H1 (cell line): ENCODE data around the gene TP73. TPM values are rescaled to one million over a fixed set of nuclear protein-coding genes. Genes with fewer than 3 reads are reported as not detected.

Source experiments
- CTCF ChIA-PET: fragments of 300-600 bp; sonication (Branson Sonifier 250); formaldehyde crosslinking; loops from one replicate; lab custom pipeline; 2021; ENCODE audit not compliant: partially characterized antibody; lab: Charles Lee
- POLR2A ChIA-PET: fragments of 300-600 bp; sonication (Branson Sonifier 250); formaldehyde crosslinking; loops from one replicate; lab custom pipeline; 2021; ENCODE audit warnings: inconsistent platforms; ENCODE audit not compliant: partially characterized antibody; lab: Charles Lee
- DNase-seq, 2 experiments: peaks; one replicate each; pipeline versions ENCODE4 v3.0.0 to v3.0.0-alpha.2; 2010 to 2022; ENCODE audit warnings: low spot score in 2 of 2, low read depth in 1 of 2, mixed read lengths in 1 of 2
- FAIRE-seq: peaks from 2 replicates; lab custom pipeline; 2011; peaks lifted over from hg19 to GRCh38; lab: Jason Lieb, UNC
- H2AFZ ChIP-seq: 2 replicates; pipeline ENCODE4 v1.8.1; 2012; ENCODE audit warnings: low read length, inconsistent platforms
- H2AK5ac ChIP-seq: 2 replicates; pipeline ENCODE4 v1.6.1; 2013; ENCODE audit warnings: low read depth, low read length
- H2BK120ac ChIP-seq: replicated peaks from 2 replicates; pipeline ENCODE3; 2013; ENCODE audit warnings: low read depth, low read length, inconsistent platforms
- H2BK12ac ChIP-seq: 2 replicates; pipeline ENCODE4 v1.6.1; 2013; ENCODE audit warnings: low read depth, low read length
- H2BK15ac ChIP-seq: 2 replicates; pipeline ENCODE4 v1.6.1; 2013; ENCODE audit warnings: low read length
- H2BK20ac ChIP-seq: 2 replicates; pipeline ENCODE4 v1.6.1; 2013; ENCODE audit warnings: low read length
- H2BK5ac ChIP-seq: 2 replicates; pipeline ENCODE4 v1.6.1; 2013; ENCODE audit warnings: low read depth, low read length
- H3K14ac ChIP-seq: 2 replicates; pipeline ENCODE4 v1.6.1; 2013; ENCODE audit warnings: inconsistent platforms; ENCODE audit not compliant: insufficient read length
- H3K18ac ChIP-seq: 2 replicates; pipeline ENCODE4 v1.6.1; 2013; ENCODE audit warnings: low read length; ENCODE audit errors: extremely low read depth
- H3K23ac ChIP-seq: 2 replicates; pipeline ENCODE4 v1.6.1; 2013; ENCODE audit warnings: inconsistent platforms; ENCODE audit not compliant: insufficient read length
- H3K23me2 ChIP-seq: 2 replicates; pipeline ENCODE4 v1.6.1; 2013; ENCODE audit warnings: low read depth, low read length
- H3K27ac ChIP-seq: 2 replicates; pipeline ENCODE4 v1.6.1; 2011; ENCODE audit warnings: low read depth, low read length, inconsistent platforms
- H3K27me3 ChIP-seq, 4 experiments: replicated peaks in 1 of 4; 1 replicate in 1 of 4; 2 replicates in 3 of 4; pipeline versions ENCODE4 v1.6.1 to v1.8.1; 2011 to 2013; ENCODE audit warnings: low read length in 3 of 4, mild to moderate bottlenecking in 3 of 4, inconsistent platforms in 2 of 4, mixed read lengths in 2 of 4, moderate library complexity in 1 of 4; ENCODE audit not compliant: control insufficient read depth in 3 of 4, insufficient read depth in 3 of 4; ENCODE audit errors: extremely low read depth in 1 of 4
- H3K36me3 ChIP-seq, 4 experiments: 2 replicates each; pipeline versions ENCODE4 v1.6.1 to v1.8.1; 2011 to 2013; ENCODE audit warnings: mild to moderate bottlenecking in 4 of 4, low read length in 3 of 4, moderate library complexity in 2 of 4, control low read depth in 1 of 4, inconsistent platforms in 1 of 4; ENCODE audit not compliant: insufficient read depth in 4 of 4, control insufficient read depth in 2 of 4
- H3K4ac ChIP-seq: replicated peaks from 2 replicates; pipeline ENCODE3; 2013; ENCODE audit warnings: low read length, low read depth, mixed read lengths, inconsistent platforms; ENCODE audit not compliant: insufficient read length
- H3K4me1 ChIP-seq, 4 experiments: replicated peaks in 1 of 4; 1 replicate in 1 of 4; 2 replicates in 3 of 4; pipeline versions ENCODE4 v1.6.1 to v1.8.1; 2011 to 2013; ENCODE audit warnings: low read length in 3 of 4, inconsistent platforms in 2 of 4, mixed read lengths in 1 of 4; ENCODE audit not compliant: insufficient read depth in 4 of 4, control insufficient read depth in 3 of 4
- H3K4me2 ChIP-seq, 2 experiments: 2 replicates each; pipeline versions ENCODE4 v1.6.1 to v1.8.1; 2011 to 2013; ENCODE audit warnings: low read depth in 2 of 2, low read length in 2 of 2, control low read depth in 1 of 2, inconsistent platforms in 1 of 2, mild to moderate bottlenecking in 1 of 2; ENCODE audit not compliant: insufficient read depth in 1 of 2
- H3K4me3 ChIP-seq, 4 experiments: fragments of 200-600, 300-600 bp in 1 of 4; sonication (generic), shearing (Covaris generic), sonication (Bioruptor Twin) in 1 of 4; 2 replicates each; pipeline versions ENCODE4 v1.5.1 to v1.8.1; 2011 to 2016; ENCODE audit warnings: low read length in 4 of 4, low read depth in 3 of 4, control low read depth in 2 of 4, inconsistent platforms in 2 of 4, mild to moderate bottlenecking in 2 of 4, mixed read lengths in 1 of 4, moderate library complexity in 1 of 4; ENCODE audit not compliant: insufficient read depth in 2 of 4; ENCODE audit errors: extremely low read depth in 1 of 4
- H3K56ac ChIP-seq: replicated peaks from 2 replicates; pipeline ENCODE3; 2013; ENCODE audit warnings: low read depth, mild to moderate bottlenecking, mixed read lengths, low read length, inconsistent platforms; ENCODE audit not compliant: insufficient read length
- H3K79me1 ChIP-seq: 2 replicates; pipeline ENCODE4 v1.6.1; 2013; ENCODE audit warnings: low read depth, low read length, control low read depth
- H3K79me2 ChIP-seq, 2 experiments: 2 replicates each; pipeline versions ENCODE4 v1.6.1 to v1.8.1; 2012 to 2013; ENCODE audit warnings: low read length in 2 of 2, mild to moderate bottlenecking in 2 of 2, inconsistent platforms in 1 of 2; ENCODE audit not compliant: insufficient read depth in 2 of 2, control insufficient read depth in 1 of 2
- H3K9ac ChIP-seq, 4 experiments: replicated peaks in 1 of 4; 1 replicate in 1 of 4; 2 replicates in 3 of 4; pipeline versions ENCODE4 v1.6.1 to v1.8.1; 2011 to 2013; ENCODE audit warnings: low read depth in 3 of 4, low read length in 3 of 4, control low read depth in 2 of 4, mild to moderate bottlenecking in 2 of 4, moderate library complexity in 2 of 4, inconsistent platforms in 1 of 4; ENCODE audit errors: extremely low read depth in 1 of 4
- H3K9me3 ChIP-seq, 2 experiments: 2 replicates each; pipeline versions ENCODE4 v1.6.1 to v1.8.1; 2012 to 2013; ENCODE audit warnings: mild to moderate bottlenecking in 2 of 2, moderate library complexity in 2 of 2, control low read depth in 1 of 2, inconsistent platforms in 1 of 2, low read depth in 1 of 2, low read length in 1 of 2, mixed read lengths in 1 of 2; ENCODE audit not compliant: insufficient read depth in 2 of 2
- H4K20me1 ChIP-seq, 2 experiments: replicated peaks in 1 of 2; 2 replicates each; pipeline versions ENCODE3 to v1.8.1; 2011 to 2013; ENCODE audit warnings: inconsistent platforms in 2 of 2, low read length in 2 of 2, mild to moderate bottlenecking in 1 of 2; ENCODE audit not compliant: insufficient read depth in 2 of 2, control insufficient read depth in 1 of 2
- H4K5ac ChIP-seq: 2 replicates; pipeline ENCODE4 v1.6.1; 2013; ENCODE audit warnings: low read length, low read depth, mixed read lengths, inconsistent platforms; ENCODE audit not compliant: insufficient read length
- H4K8ac ChIP-seq: 2 replicates; pipeline ENCODE4 v1.8.0; 2013; ENCODE audit warnings: mild to moderate bottlenecking, moderate library complexity, low read length, inconsistent platforms; ENCODE audit not compliant: insufficient read depth; ENCODE audit errors: extremely low read depth
- H4K91ac ChIP-seq: replicated peaks from 2 replicates; pipeline ENCODE3; 2013; ENCODE audit warnings: low read length, mixed read lengths, inconsistent platforms; ENCODE audit not compliant: insufficient read length
- EGR1 ChIP-seq: IDR thresholded peaks from 2 replicates; pipeline ENCODE4 v1.6.1; 2011; ENCODE audit warnings: low read depth, low read length, borderline replicate concordance
- RFX5 ChIP-seq: IDR thresholded peaks from 2 replicates; pipeline ENCODE4 v1.6.1; 2011; ENCODE audit warnings: low read depth, low read length, improper control_type of control experiment, borderline replicate concordance
- WGBS, 2 experiments: shearing (Covaris generic) in 1 of 2; methylation state at CpG; one replicate each; pipeline versions ENCODE4 v1.1.6 to v1.1.7; 2013 to 2015; ENCODE audit warnings: low lambda C conversion rate in 2 of 2, mixed read lengths in 2 of 2, inconsistent platforms in 1 of 2, low coverage in 1 of 2, missing lambda C conversion rate in 1 of 2; ENCODE audit not compliant: insufficient replicate concordance in 2 of 2, insufficient coverage in 1 of 2, insufficient read length in 1 of 2; ENCODE audit errors: extremely low coverage in 1 of 2, missing lambda C conversion rate in 1 of 2; 5-methylcytosine and 5-hydroxymethylcytosine counted together
- polyA plus RNA-seq, 7 experiments: library from polyadenylated mRNA; depleted of rRNA in 3 of 7; stranded (reverse) in 5 of 7; unstranded in 2 of 7; fragments of >200 nt in 5 of 7; fragments of 200-250 nt in 2 of 7; gene quantifications; 1 replicate in 5 of 7; 2 replicates in 1 of 7; 4 replicates in 1 of 7; pipeline versions ENCODE4 v1.2.1 to v1.2.3, GENCODE V29; 2011 to 2013; ENCODE audit warnings: missing spikeins in 2 of 7, mixed read lengths in 2 of 7
- total RNA-seq: library from RNA; stranded (reverse); fragmentation: NEBNext Ultra II Directional; extraction: Animal tissue kit (Norgen Biotek cat#: 25700); gene quantifications from 2 replicates; pipeline ENCODE4 v1.2.1, GENCODE V29; 2021

The TP73 gene
- total and polyA plus RNA-seq, 2 of the 8 experiments (the other 6 are each of a cell fraction or from before 2014, with no cell fraction given): 2.6 to 3.1 TPM

DNA sequence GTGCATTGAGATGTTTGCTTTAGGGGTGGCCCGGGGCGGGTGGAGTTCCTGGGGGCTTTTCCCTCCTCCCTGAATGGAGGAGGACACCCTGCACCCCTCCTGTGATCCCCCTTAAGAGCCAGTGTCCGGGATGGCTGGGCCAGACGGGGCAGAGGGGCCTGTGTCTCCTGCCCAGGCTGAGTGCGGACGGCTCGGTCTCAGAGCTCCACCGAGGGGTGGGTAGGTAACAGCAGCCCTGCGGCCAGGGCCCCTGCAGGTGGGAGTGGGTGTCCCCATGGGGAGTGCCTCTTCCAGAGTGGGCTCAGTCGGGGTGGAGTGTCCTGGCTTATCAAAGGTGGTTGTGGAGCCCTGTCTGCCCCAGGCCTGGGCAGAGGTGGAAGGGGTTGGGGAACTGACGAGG lies 23.1 kb downstream of the TP73 start:
- DNase-seq (no peak), FAIRE-seq (no peak)
- Histone ChIP-seq H3K27me3 (no peaks in the 10 kb centered on the region), H4K8ac (peak overlapping the region; percentile 71; the same call in 1 of the 2 replicates), H3K56ac (no peak overlapping the region), H3K4me3 (peak overlapping the region in 2 of 4 experiments; percentile 6 to 50; a peak in 6 of 8 replicates), H3K4me1 (peaks cover 0 to 36% (median 20%) of the 10 kb centered on the region in 4 experiments; a peak in 6 of 7 replicates), H4K5ac (peak overlapping the region; percentile 39), H3K23me2 (peaks cover 4% of the 10 kb centered on the region; the same call in 1 of the 2 replicates), H4K20me1 (peaks cover 0 to 1% of the 10 kb centered on the region in 2 experiments), H3K14ac (no peak overlapping the region), H2BK20ac (no peak overlapping the region), H3K79me1 (no peaks in the 10 kb centered on the region), H2BK12ac (peak overlapping the region; percentile 90; the same call in 1 of the 2 replicates), H2BK120ac (no peak overlapping the region), H3K9me3 (no peaks in the 10 kb centered on the region), H2BK5ac (peak overlapping the region; percentile 27; the same call in 1 of the 2 replicates), H3K4me2 (peak overlapping the region; percentile 40 to 45), H3K18ac (peak overlapping the region; percentile 89), H3K27ac (peak overlapping the region; percentile 4; the same call in 1 of the 2 replicates), H3K79me2 (no peaks in the 10 kb centered on the region), H2BK15ac (peak overlapping the region; percentile 53; the same call in 1 of the 2 replicates), H3K23ac (no peak overlapping the region), H4K91ac (peak overlapping the region; percentile 55), H3K4ac (peak overlapping the region; percentile 98), H3K36me3 (no peaks in the 10 kb centered on the region), H3K9ac (peak overlapping the region in 1 of 4 experiments; percentile 16; a peak in 1 of 7 replicates), H2AFZ (no peak overlapping the region), H2AK5ac (peak overlapping the region; percentile 75; the same call in 1 of the 2 replicates)
- WGBS, 2 experiments: 75% methylated on average over 11 of the region's 11 CpGs; no CpG with 5 or more reads in 1 of the 2 experiments
- TF ChIP-seq EGR1: no peak
- TF ChIP-seq RFX5: no peak
- POLR2A ChIA-PET: no interaction called here
- CTCF ChIA-PET: interaction anchor here (1.9 kb wide), 1 partner anchor 49 kb away, joined by 7 read pairs; no protein-coding TSS in a partner anchor
